H1 (cell line): ENCODE results near the gene ZNF225. TPM values are rescaled to one million over a fixed set of nuclear protein-coding genes. Genes with fewer than 3 reads are reported as not detected.
"Not testable (repeated sequence)": the region's sequence is repeated elsewhere in the genome, so short reads cannot be mapped to it uniquely, and the experiment has no call there.

Experiments
- CTCF ChIA-PET: fragments of 300-600 bp; sonication (Branson Sonifier 250); formaldehyde crosslinking; loops from one replicate; lab custom pipeline; 2021; ENCODE audit not compliant: partially characterized antibody; lab: Charles Lee
- POLR2A ChIA-PET: fragments of 300-600 bp; sonication (Branson Sonifier 250); formaldehyde crosslinking; loops from one replicate; lab custom pipeline; 2021; ENCODE audit warnings: inconsistent platforms; ENCODE audit not compliant: partially characterized antibody; lab: Charles Lee
- DNase-seq, 2 experiments: peaks; one replicate each; pipeline versions ENCODE4 v3.0.0 to v3.0.0-alpha.2; 2010 to 2022; ENCODE audit warnings: low spot score in 2 of 2, low read depth in 1 of 2, mixed read lengths in 1 of 2
- FAIRE-seq: peaks from 2 replicates; lab custom pipeline; 2011; peaks lifted over from hg19 to GRCh38; lab: Jason Lieb, UNC
- H2AFZ ChIP-seq: 2 replicates; pipeline ENCODE4 v1.8.1; 2012; ENCODE audit warnings: low read length, inconsistent platforms
- H2AK5ac ChIP-seq: 2 replicates; pipeline ENCODE4 v1.6.1; 2013; ENCODE audit warnings: low read depth, low read length
- H2BK120ac ChIP-seq: replicated peaks from 2 replicates; pipeline ENCODE3; 2013; ENCODE audit warnings: low read depth, low read length, inconsistent platforms
- H2BK12ac ChIP-seq: 2 replicates; pipeline ENCODE4 v1.6.1; 2013; ENCODE audit warnings: low read depth, low read length
- H2BK15ac ChIP-seq: 2 replicates; pipeline ENCODE4 v1.6.1; 2013; ENCODE audit warnings: low read length
- H2BK20ac ChIP-seq: 2 replicates; pipeline ENCODE4 v1.6.1; 2013; ENCODE audit warnings: low read length
- H2BK5ac ChIP-seq: 2 replicates; pipeline ENCODE4 v1.6.1; 2013; ENCODE audit warnings: low read depth, low read length
- H3K14ac ChIP-seq: 2 replicates; pipeline ENCODE4 v1.6.1; 2013; ENCODE audit warnings: inconsistent platforms; ENCODE audit not compliant: insufficient read length
- H3K18ac ChIP-seq: 2 replicates; pipeline ENCODE4 v1.6.1; 2013; ENCODE audit warnings: low read length; ENCODE audit errors: extremely low read depth
- H3K23ac ChIP-seq: 2 replicates; pipeline ENCODE4 v1.6.1; 2013; ENCODE audit warnings: inconsistent platforms; ENCODE audit not compliant: insufficient read length
- H3K23me2 ChIP-seq: 2 replicates; pipeline ENCODE4 v1.6.1; 2013; ENCODE audit warnings: low read depth, low read length
- H3K27ac ChIP-seq: 2 replicates; pipeline ENCODE4 v1.6.1; 2011; ENCODE audit warnings: low read depth, low read length, inconsistent platforms
- H3K27me3 ChIP-seq, 4 experiments: replicated peaks in 1 of 4; 1 replicate in 1 of 4; 2 replicates in 3 of 4; pipeline versions ENCODE4 v1.6.1 to v1.8.1; 2011 to 2013; ENCODE audit warnings: low read length in 3 of 4, mild to moderate bottlenecking in 3 of 4, inconsistent platforms in 2 of 4, mixed read lengths in 2 of 4, moderate library complexity in 1 of 4; ENCODE audit not compliant: control insufficient read depth in 3 of 4, insufficient read depth in 3 of 4; ENCODE audit errors: extremely low read depth in 1 of 4
- H3K36me3 ChIP-seq, 4 experiments: 2 replicates each; pipeline versions ENCODE4 v1.6.1 to v1.8.1; 2011 to 2013; ENCODE audit warnings: mild to moderate bottlenecking in 4 of 4, low read length in 3 of 4, moderate library complexity in 2 of 4, control low read depth in 1 of 4, inconsistent platforms in 1 of 4; ENCODE audit not compliant: insufficient read depth in 4 of 4, control insufficient read depth in 2 of 4
- H3K4ac ChIP-seq: replicated peaks from 2 replicates; pipeline ENCODE3; 2013; ENCODE audit warnings: low read length, low read depth, mixed read lengths, inconsistent platforms; ENCODE audit not compliant: insufficient read length
- H3K4me1 ChIP-seq, 4 experiments: replicated peaks in 1 of 4; 1 replicate in 1 of 4; 2 replicates in 3 of 4; pipeline versions ENCODE4 v1.6.1 to v1.8.1; 2011 to 2013; ENCODE audit warnings: low read length in 3 of 4, inconsistent platforms in 2 of 4, mixed read lengths in 1 of 4; ENCODE audit not compliant: insufficient read depth in 4 of 4, control insufficient read depth in 3 of 4
- H3K4me2 ChIP-seq, 2 experiments: 2 replicates each; pipeline versions ENCODE4 v1.6.1 to v1.8.1; 2011 to 2013; ENCODE audit warnings: low read depth in 2 of 2, low read length in 2 of 2, control low read depth in 1 of 2, inconsistent platforms in 1 of 2, mild to moderate bottlenecking in 1 of 2; ENCODE audit not compliant: insufficient read depth in 1 of 2
- H3K4me3 ChIP-seq, 4 experiments: fragments of 200-600, 300-600 bp in 1 of 4; sonication (generic), shearing (Covaris generic), sonication (Bioruptor Twin) in 1 of 4; 2 replicates each; pipeline versions ENCODE4 v1.5.1 to v1.8.1; 2011 to 2016; ENCODE audit warnings: low read length in 4 of 4, low read depth in 3 of 4, control low read depth in 2 of 4, inconsistent platforms in 2 of 4, mild to moderate bottlenecking in 2 of 4, mixed read lengths in 1 of 4, moderate library complexity in 1 of 4; ENCODE audit not compliant: insufficient read depth in 2 of 4; ENCODE audit errors: extremely low read depth in 1 of 4
- H3K56ac ChIP-seq: replicated peaks from 2 replicates; pipeline ENCODE3; 2013; ENCODE audit warnings: low read depth, mild to moderate bottlenecking, mixed read lengths, low read length, inconsistent platforms; ENCODE audit not compliant: insufficient read length
- H3K79me1 ChIP-seq: 2 replicates; pipeline ENCODE4 v1.6.1; 2013; ENCODE audit warnings: low read depth, low read length, control low read depth
- H3K79me2 ChIP-seq, 2 experiments: 2 replicates each; pipeline versions ENCODE4 v1.6.1 to v1.8.1; 2012 to 2013; ENCODE audit warnings: low read length in 2 of 2, mild to moderate bottlenecking in 2 of 2, inconsistent platforms in 1 of 2; ENCODE audit not compliant: insufficient read depth in 2 of 2, control insufficient read depth in 1 of 2
- H3K9ac ChIP-seq, 4 experiments: replicated peaks in 1 of 4; 1 replicate in 1 of 4; 2 replicates in 3 of 4; pipeline versions ENCODE4 v1.6.1 to v1.8.1; 2011 to 2013; ENCODE audit warnings: low read depth in 3 of 4, low read length in 3 of 4, control low read depth in 2 of 4, mild to moderate bottlenecking in 2 of 4, moderate library complexity in 2 of 4, inconsistent platforms in 1 of 4; ENCODE audit errors: extremely low read depth in 1 of 4
- H3K9me3 ChIP-seq, 2 experiments: 2 replicates each; pipeline versions ENCODE4 v1.6.1 to v1.8.1; 2012 to 2013; ENCODE audit warnings: mild to moderate bottlenecking in 2 of 2, moderate library complexity in 2 of 2, control low read depth in 1 of 2, inconsistent platforms in 1 of 2, low read depth in 1 of 2, low read length in 1 of 2, mixed read lengths in 1 of 2; ENCODE audit not compliant: insufficient read depth in 2 of 2
- H4K20me1 ChIP-seq, 2 experiments: replicated peaks in 1 of 2; 2 replicates each; pipeline versions ENCODE3 to v1.8.1; 2011 to 2013; ENCODE audit warnings: inconsistent platforms in 2 of 2, low read length in 2 of 2, mild to moderate bottlenecking in 1 of 2; ENCODE audit not compliant: insufficient read depth in 2 of 2, control insufficient read depth in 1 of 2
- H4K5ac ChIP-seq: 2 replicates; pipeline ENCODE4 v1.6.1; 2013; ENCODE audit warnings: low read length, low read depth, mixed read lengths, inconsistent platforms; ENCODE audit not compliant: insufficient read length
- H4K8ac ChIP-seq: 2 replicates; pipeline ENCODE4 v1.8.0; 2013; ENCODE audit warnings: mild to moderate bottlenecking, moderate library complexity, low read length, inconsistent platforms; ENCODE audit not compliant: insufficient read depth; ENCODE audit errors: extremely low read depth
- H4K91ac ChIP-seq: replicated peaks from 2 replicates; pipeline ENCODE3; 2013; ENCODE audit warnings: low read length, mixed read lengths, inconsistent platforms; ENCODE audit not compliant: insufficient read length
- WGBS, 2 experiments: shearing (Covaris generic) in 1 of 2; methylation state at CpG; one replicate each; pipeline versions ENCODE4 v1.1.6 to v1.1.7; 2013 to 2015; ENCODE audit warnings: low lambda C conversion rate in 2 of 2, mixed read lengths in 2 of 2, inconsistent platforms in 1 of 2, low coverage in 1 of 2, missing lambda C conversion rate in 1 of 2; ENCODE audit not compliant: insufficient replicate concordance in 2 of 2, insufficient coverage in 1 of 2, insufficient read length in 1 of 2; ENCODE audit errors: extremely low coverage in 1 of 2, missing lambda C conversion rate in 1 of 2; 5-methylcytosine and 5-hydroxymethylcytosine counted together
- polyA plus RNA-seq, 7 experiments: library from polyadenylated mRNA; depleted of rRNA in 3 of 7; stranded (reverse) in 5 of 7; unstranded in 2 of 7; fragments of >200 nt in 5 of 7; fragments of 200-250 nt in 2 of 7; gene quantifications; 1 replicate in 5 of 7; 2 replicates in 1 of 7; 4 replicates in 1 of 7; pipeline versions ENCODE4 v1.2.1 to v1.2.3, GENCODE V29; 2011 to 2013; ENCODE audit warnings: missing spikeins in 2 of 7, mixed read lengths in 2 of 7
- total RNA-seq: library from RNA; stranded (reverse); fragmentation: NEBNext Ultra II Directional; extraction: Animal tissue kit (Norgen Biotek cat#: 25700); gene quantifications from 2 replicates; pipeline ENCODE4 v1.2.1, GENCODE V29; 2021

The ZNF225 gene
- total and polyA plus RNA-seq, 2 of the 8 experiments (the other 6 are each of a cell fraction or from before 2014, with no cell fraction given), result 0.98 to 5.0 TPM

DNA sequence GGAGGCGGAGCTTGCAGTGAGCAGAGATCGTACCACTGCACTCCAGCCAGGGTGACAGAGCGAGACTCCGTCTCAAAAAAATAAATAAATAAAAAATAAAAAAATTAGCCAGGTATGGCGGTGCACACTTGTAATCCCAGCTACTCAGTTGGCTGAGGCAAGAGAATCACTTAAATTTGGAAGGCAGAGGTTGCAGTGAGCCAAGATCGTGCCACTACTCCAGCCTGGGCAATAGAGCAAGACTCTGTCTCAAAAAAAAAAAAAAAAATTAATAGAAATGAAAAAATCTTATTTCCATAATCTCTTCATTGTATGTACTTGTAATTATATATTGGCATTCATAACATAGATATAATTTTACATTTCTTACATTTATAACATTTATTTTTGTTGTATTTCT lies 57.5 kb downstream of the ZNF225 start:
- H3K4me1 ChIP-seq, H4K20me1 ChIP-seq, H3K23me2 ChIP-seq, H3K9ac ChIP-seq, H3K18ac ChIP-seq, H3K4me3 ChIP-seq, H4K8ac ChIP-seq, H3K27ac ChIP-seq, H3K79me1 ChIP-seq, FAIRE-seq, H4K5ac ChIP-seq, H4K91ac ChIP-seq, H3K23ac ChIP-seq, H2AFZ ChIP-seq, H3K4ac ChIP-seq, H2BK20ac ChIP-seq, H3K27me3 ChIP-seq, H2BK5ac ChIP-seq, H3K14ac ChIP-seq, H2AK5ac ChIP-seq, H3K4me2 ChIP-seq, H2BK15ac ChIP-seq, H3K56ac ChIP-seq, DNase-seq, H2BK120ac ChIP-seq, CTCF ChIA-PET, H2BK12ac ChIP-seq: not testable (repeated sequence)
- peaks cover 11 to 23% of the 10 kb centered on the region in 2 experiments; a peak in 3 of 4 replicates for H3K9me3 ChIP-seq
- 97% methylated on average over 6 of the region's 6 CpGs; no CpG with 5 or more reads in 1 of the 2 experiments for WGBS, 2 experiments
- H3K79me2 ChIP-seq, result peaks cover 0 to 20% of the 10 kb centered on the region in 2 experiments; a peak in 2 of 4 replicates
- POLR2A ChIA-PET, result interaction anchor here (0.6 kb wide), 1 partner anchor 186 kb away, joined by 3 read pairs; no protein-coding TSS in a partner anchor
- H3K36me3 ChIP-seq, result peaks cover 19 to 74% (median 55%) of the 10 kb centered on the region in 4 experiments
